Fibroblast of lung (primary cell): ENCODE data around the gene ZNF831. TPM values are rescaled to one million over a fixed set of nuclear protein-coding genes. Genes with fewer than 3 reads are reported as not detected.

Experiments
- DNase-seq, 2 donors: peaks; one replicate each; pipeline versions ENCODE4 v3.0.0 to v3.0.0-alpha.2; 2010; ENCODE audit warnings: low read depth in 2 of 2
- H2AFZ ChIP-seq: 2 replicates; pipeline ENCODE4 v1.5.1; 2012; ENCODE audit warnings: low read length, control low read depth, inconsistent platforms
- H3K27ac ChIP-seq: 2 replicates; pipeline ENCODE4 v1.5.1; 2011; ENCODE audit warnings: low read length, control low read depth; ENCODE audit not compliant: insufficient read depth
- H3K27me3 ChIP-seq: 2 replicates; pipeline ENCODE4 v1.5.1; 2011; ENCODE audit warnings: mild to moderate bottlenecking, low read length; ENCODE audit not compliant: control insufficient read depth, insufficient read depth
- H3K36me3 ChIP-seq: 2 replicates; pipeline ENCODE4 v1.5.1; 2011; ENCODE audit warnings: low read length; ENCODE audit not compliant: control insufficient read depth, insufficient read depth
- H3K4me1 ChIP-seq: 2 replicates; pipeline ENCODE4 v1.5.1; 2011; ENCODE audit warnings: low read length; ENCODE audit not compliant: control insufficient read depth, insufficient read depth; ENCODE audit errors: extremely low read depth
- H3K4me2 ChIP-seq: 2 replicates; pipeline ENCODE4 v1.5.1; 2011; ENCODE audit warnings: low read length, control low read depth; ENCODE audit not compliant: insufficient read depth; ENCODE audit errors: extremely low read depth
- H3K4me3 ChIP-seq, 4 experiments: fragments of 200-600 bp in 1 of 4; sonication (generic) in 1 of 4; replicated peaks in 1 of 4; 2 replicates each; pipeline ENCODE4 v1.5.1; 2011 to 2016; ENCODE audit warnings: low read length in 4 of 4, low read depth in 3 of 4, mild to moderate bottlenecking in 3 of 4, control low read depth in 2 of 4, inconsistent platforms in 1 of 4, mixed read lengths in 1 of 4; ENCODE audit not compliant: insufficient read depth in 1 of 4; ENCODE audit errors: control extremely low read depth in 1 of 4
- H3K79me2 ChIP-seq: 2 replicates; pipeline ENCODE4 v1.5.1; 2012; ENCODE audit warnings: mild to moderate bottlenecking, low read length, inconsistent platforms; ENCODE audit not compliant: control insufficient read depth, insufficient read depth
- H3K9ac ChIP-seq: 2 replicates; pipeline ENCODE4 v1.5.1; 2011; ENCODE audit warnings: mild to moderate bottlenecking, low read length, control low read depth; ENCODE audit not compliant: insufficient read depth
- H3K9me3 ChIP-seq: 2 replicates; pipeline ENCODE4 v1.5.1; 2012; ENCODE audit warnings: low read depth, low read length; ENCODE audit not compliant: control insufficient read depth, insufficient read depth
- H4K20me1 ChIP-seq: 2 replicates; pipeline ENCODE4 v1.5.1; 2011; ENCODE audit warnings: low read length; ENCODE audit not compliant: control insufficient read depth, insufficient read depth; ENCODE audit errors: extremely low read depth
- EZH2 ChIP-seq: IDR thresholded peaks from 2 replicates; pipeline ENCODE4 v1.5.1; 2012; ENCODE audit warnings: low read length, control low read depth, mild to moderate bottlenecking; ENCODE audit errors: missing control alignments
- polyA plus RNA-seq, 2 donors: library from polyadenylated mRNA; depleted of rRNA in 1 of 2; stranded (reverse) in 1 of 2; unstranded in 1 of 2; fragments of >200 nt; gene quantifications; 2 replicates each; pipeline ENCODE4 v1.2.1, GENCODE V29; 2011 to 2012; ENCODE audit warnings: missing spikeins in 1 of 2
- total RNA-seq: library from RNA; depleted of rRNA; stranded (reverse); fragments of >200 nt; gene quantifications from 2 replicates; pipeline ENCODE4 v1.2.1, GENCODE V29; 2014
- TF ChIP-seq, protein P1 (sequence below), 2 donors: IDR thresholded peaks in 1 of 2; conservative IDR thresholded peaks in 1 of 2; 1 replicate in 1 of 2; 2 replicates in 1 of 2; pipeline ENCODE4 v1.5.1; 2011 to 2012; ENCODE audit warnings: low read length in 2 of 2, control low read depth in 1 of 2, inconsistent platforms in 1 of 2, low read depth in 1 of 2, mild to moderate bottlenecking in 1 of 2

The ZNF831 gene
- total and polyA plus RNA-seq, 2 donors (not counting 1 experiment from before 2014, with no cell fraction given): not detected

DNA sequence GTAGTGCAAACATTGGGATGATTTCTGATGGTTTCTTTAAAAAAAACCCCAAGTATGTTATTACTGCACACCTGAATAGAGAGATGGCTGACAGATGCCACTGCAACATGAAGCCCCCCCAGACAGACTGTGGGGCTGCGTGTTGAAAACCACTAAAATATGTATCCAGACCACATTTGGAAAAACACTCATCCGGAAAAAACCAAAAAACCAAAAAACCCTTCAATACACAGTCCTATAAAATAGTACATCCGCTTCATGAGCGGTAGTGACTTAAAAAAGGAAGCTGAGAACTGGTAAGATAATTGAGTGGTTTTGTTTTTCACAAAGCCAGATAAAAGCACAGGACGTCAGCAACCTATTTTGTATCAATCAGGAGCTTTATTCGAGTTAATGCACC is 89.7 kb downstream of the ZNF831 start:
- no peaks in the 10 kb centered on the region for H3K9me3 ChIP-seq
- no peak overlapping the region for H3K4me3 ChIP-seq
- no peak for DNase-seq
- no peak overlapping the region for H3K9ac ChIP-seq
- no peaks in the 10 kb centered on the region for H3K4me1 ChIP-seq
- H3K27ac ChIP-seq: no peak overlapping the region
- no peaks in the 10 kb centered on the region for H3K36me3 ChIP-seq
- no peak overlapping the region for H3K4me2 ChIP-seq
- no peak overlapping the region for H2AFZ ChIP-seq
- no peaks in the 10 kb centered on the region for H3K27me3 ChIP-seq
- H4K20me1 ChIP-seq: no peaks in the 10 kb centered on the region
- H3K79me2 ChIP-seq: no peaks in the 10 kb centered on the region
- TF ChIP-seq EZH2: no peak

DNA sequence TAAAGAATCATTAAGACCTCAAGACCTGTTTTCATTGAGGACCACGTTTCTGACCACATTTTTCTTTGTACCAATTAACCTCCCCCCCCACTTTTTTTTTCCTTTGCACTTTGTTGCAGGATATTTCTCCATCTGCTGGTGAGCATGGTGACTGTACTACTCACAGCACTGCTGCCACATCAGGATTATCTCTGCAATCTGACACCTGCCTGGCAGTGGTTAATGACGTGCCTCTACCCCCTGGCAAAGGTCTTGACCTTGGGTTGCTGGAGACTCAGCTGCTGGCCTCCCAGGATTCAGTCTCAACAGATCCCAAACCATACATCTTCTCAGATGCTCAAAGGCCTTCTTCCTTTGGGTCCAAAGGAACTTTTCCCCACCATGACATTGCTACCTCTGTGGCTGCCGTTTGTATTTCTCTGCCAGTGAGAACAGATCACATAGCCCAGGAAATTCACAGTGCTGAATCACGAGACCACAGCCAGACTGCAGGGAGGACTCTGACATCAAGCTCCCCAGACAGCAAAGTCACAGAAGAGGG is 90.2 kb downstream of the ZNF831 start:
- Histone ChIP-seq H3K9me3 (no peaks in the 10 kb centered on the region), H3K4me1 (no peaks in the 10 kb centered on the region), H4K20me1 (no peaks in the 10 kb centered on the region), H3K79me2 (no peaks in the 10 kb centered on the region), H3K27me3 (no peaks in the 10 kb centered on the region), H3K4me2 (no peak overlapping the region), H2AFZ (no peak overlapping the region), H3K27ac (no peak overlapping the region), H3K36me3 (no peaks in the 10 kb centered on the region), H3K9ac (no peak overlapping the region), H3K4me3 (no peak overlapping the region)
- TF ChIP-seq, protein P1, sequence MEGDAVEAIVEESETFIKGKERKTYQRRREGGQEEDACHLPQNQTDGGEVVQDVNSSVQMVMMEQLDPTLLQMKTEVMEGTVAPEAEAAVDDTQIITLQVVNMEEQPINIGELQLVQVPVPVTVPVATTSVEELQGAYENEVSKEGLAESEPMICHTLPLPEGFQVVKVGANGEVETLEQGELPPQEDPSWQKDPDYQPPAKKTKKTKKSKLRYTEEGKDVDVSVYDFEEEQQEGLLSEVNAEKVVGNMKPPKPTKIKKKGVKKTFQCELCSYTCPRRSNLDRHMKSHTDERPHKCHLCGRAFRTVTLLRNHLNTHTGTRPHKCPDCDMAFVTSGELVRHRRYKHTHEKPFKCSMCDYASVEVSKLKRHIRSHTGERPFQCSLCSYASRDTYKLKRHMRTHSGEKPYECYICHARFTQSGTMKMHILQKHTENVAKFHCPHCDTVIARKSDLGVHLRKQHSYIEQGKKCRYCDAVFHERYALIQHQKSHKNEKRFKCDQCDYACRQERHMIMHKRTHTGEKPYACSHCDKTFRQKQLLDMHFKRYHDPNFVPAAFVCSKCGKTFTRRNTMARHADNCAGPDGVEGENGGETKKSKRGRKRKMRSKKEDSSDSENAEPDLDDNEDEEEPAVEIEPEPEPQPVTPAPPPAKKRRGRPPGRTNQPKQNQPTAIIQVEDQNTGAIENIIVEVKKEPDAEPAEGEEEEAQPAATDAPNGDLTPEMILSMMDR (conservative IDR thresholded peaks at IDR 0.05 in 1 of 2, IDR thresholded peaks at IDR 0.05 in 1 of 2; ENCODE audit: low read depth in 1 of 2, low read length in 2 of 2): no peak
- no peak for TF ChIP-seq EZH2
- DNase-seq: no peak

DNA sequence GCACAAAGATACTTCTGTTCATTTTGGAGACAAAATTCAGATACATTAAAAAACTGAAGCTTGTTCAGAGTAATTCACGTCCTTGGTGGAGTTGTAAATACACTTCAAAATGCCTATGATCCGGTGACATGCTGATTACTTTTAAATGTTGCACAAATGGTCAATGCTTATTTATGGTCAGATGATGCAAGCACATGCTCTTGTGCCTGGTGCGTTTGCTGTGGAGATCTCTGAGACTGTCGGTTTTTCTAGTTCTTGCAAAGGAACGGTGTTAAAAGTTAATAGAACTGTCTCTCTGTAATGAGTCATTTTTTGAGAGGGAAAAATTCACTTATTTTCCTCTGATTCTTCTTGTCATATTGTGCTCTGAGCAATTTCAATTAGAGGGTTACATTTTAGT is 91.6 kb downstream of the ZNF831 start:
- H3K27ac ChIP-seq: no peak overlapping the region
- H4K20me1 ChIP-seq: no peaks in the 10 kb centered on the region
- DNase-seq: no peak

More for the DNA sequence above, 91.6 kb downstream of the ZNF831 start:
- H3K36me3 ChIP-seq: no peaks in the 10 kb centered on the region
- H3K27me3 ChIP-seq: no peaks in the 10 kb centered on the region
- no peaks in the 10 kb centered on the region for H3K4me1 ChIP-seq
- H3K9me3 ChIP-seq: no peaks in the 10 kb centered on the region
- no peak overlapping the region for H2AFZ ChIP-seq
- no peak for TF ChIP-seq EZH2
- TF ChIP-seq, protein P1 (conservative IDR thresholded peaks at IDR 0.05 in 1 of 2, IDR thresholded peaks at IDR 0.05 in 1 of 2; ENCODE audit: low read depth in 1 of 2, low read length in 2 of 2): no peak
- no peak overlapping the region for H3K9ac ChIP-seq
- H3K79me2 ChIP-seq: no peaks in the 10 kb centered on the region
- H3K4me2 ChIP-seq: no peak overlapping the region
- H3K4me3 ChIP-seq: no peak overlapping the region
